Parathyroid adenoma (tissue), 2 donors: Measurements from ENCODE around the gene ERN1.
"Not testable (repeated sequence)": the region's sequence is repeated elsewhere in the genome, so short reads cannot be mapped to it uniquely, and the experiment has no call there.

Experiments used
- H2AFZ ChIP-seq: fragments of 300-600 bp; sonication (generic); one replicate; pipeline ENCODE4 v1.7.0; 2017; ENCODE audit warnings: antibody characterized with exemption, mild to moderate bottlenecking
- H3K27ac ChIP-seq: fragments of 300-600 bp; sonication (generic); one replicate; pipeline ENCODE4 v1.7.0; 2017
- H3K27me3 ChIP-seq: fragments of 300-600 bp; sonication (generic); one replicate; pipeline ENCODE4 v1.7.0; 2017; ENCODE audit warnings: low read length; ENCODE audit not compliant: control insufficient read depth, insufficient read depth
- H3K36me3 ChIP-seq: fragments of 300-600 bp; sonication (generic); one replicate; pipeline ENCODE4 v1.7.0; 2017; ENCODE audit warnings: low read length; ENCODE audit not compliant: control insufficient read depth, insufficient read depth
- H3K4me1 ChIP-seq: fragments of 300-600 bp; sonication (generic); one replicate; pipeline ENCODE4 v1.7.0; 2017; ENCODE audit warnings: control low read depth
- H3K4me2 ChIP-seq: fragments of 300-600 bp; sonication (generic); one replicate; pipeline ENCODE4 v1.7.0; 2017; ENCODE audit warnings: low read length
- H3K4me3 ChIP-seq: fragments of 300-600 bp; sonication (generic); one replicate; pipeline ENCODE4 v1.7.0; 2017; ENCODE audit warnings: low read depth, low read length
- H3K79me2 ChIP-seq: fragments of 300-600 bp; sonication (generic); one replicate; pipeline ENCODE4 v1.7.0; 2017; ENCODE audit warnings: control low read depth
- H3K9ac ChIP-seq: fragments of 300-600 bp; sonication (generic); one replicate; pipeline ENCODE4 v1.7.0; 2017; ENCODE audit warnings: mild to moderate bottlenecking
- H3K9me3 ChIP-seq: fragments of 300-600 bp; sonication (generic); one replicate; pipeline ENCODE4 v1.7.0; 2017; ENCODE audit warnings: low read length; ENCODE audit not compliant: control insufficient read depth
- CTCF ChIP-seq: fragments of 300-600 bp; sonication (generic); IDR thresholded peaks from one replicate; pipeline ENCODE4 v1.7.0; 2017; ENCODE audit warnings: antibody characterized with exemption, mild to moderate bottlenecking
- donor health status: primary hyperparathyroidism.

ERN1 gene

DNA sequence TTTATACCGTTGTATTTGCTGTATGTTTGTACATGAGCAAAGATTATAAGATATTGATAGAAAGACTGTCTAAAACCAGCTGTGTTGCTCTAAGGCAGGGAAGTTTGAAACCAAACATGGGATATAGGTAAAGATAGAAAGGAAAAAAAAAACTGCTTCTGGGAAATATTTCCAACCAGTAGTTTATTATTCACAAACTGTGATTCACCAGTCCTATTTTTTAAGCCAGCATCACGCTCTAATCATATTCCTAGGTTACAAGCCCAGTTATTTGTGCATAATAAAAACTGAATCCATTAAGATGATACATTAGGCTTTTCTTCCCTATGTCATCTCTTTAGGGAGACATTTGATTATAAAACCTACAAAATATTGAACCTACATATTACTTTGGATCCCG lies 4.0 kb downstream of the ERN1 start:
- Histone ChIP-seq H3K4me3 (no peak overlapping the region), H2AFZ (no peak overlapping the region), H3K4me1 (peaks cover 11% of the 10 kb centered on the region)

GRCh38 chr17:64124609-64125008 lies 5.3 kb downstream of the ERN1 start:
- H3K4me3 ChIP-seq = no peak overlapping the region
- no peak overlapping the region for H3K9ac ChIP-seq
- peaks cover 36% of the 10 kb centered on the region for H3K79me2 ChIP-seq
- no peaks in the 10 kb centered on the region for H3K27me3 ChIP-seq
- H3K4me1 ChIP-seq = peaks cover 13% of the 10 kb centered on the region
- TF ChIP-seq CTCF = no peak
- no peaks in the 10 kb centered on the region for H3K36me3 ChIP-seq
- H2AFZ ChIP-seq = no peak overlapping the region
- H3K4me2 ChIP-seq = no peak overlapping the region
- H3K9me3 ChIP-seq = no peaks in the 10 kb centered on the region
- no peak overlapping the region for H3K27ac ChIP-seq

More for the DNA sequence above, 4.0 kb downstream of the ERN1 start:
- Histone ChIP-seq H3K79me2 (peaks cover 31% of the 10 kb centered on the region), H3K9me3 (no peaks in the 10 kb centered on the region), H3K9ac (no peak overlapping the region), H3K36me3 (no peaks in the 10 kb centered on the region), H3K4me2 (no peak overlapping the region), H3K27ac (no peak overlapping the region), H3K27me3 (no peaks in the 10 kb centered on the region)
- TF ChIP-seq CTCF = no peak

DNA sequence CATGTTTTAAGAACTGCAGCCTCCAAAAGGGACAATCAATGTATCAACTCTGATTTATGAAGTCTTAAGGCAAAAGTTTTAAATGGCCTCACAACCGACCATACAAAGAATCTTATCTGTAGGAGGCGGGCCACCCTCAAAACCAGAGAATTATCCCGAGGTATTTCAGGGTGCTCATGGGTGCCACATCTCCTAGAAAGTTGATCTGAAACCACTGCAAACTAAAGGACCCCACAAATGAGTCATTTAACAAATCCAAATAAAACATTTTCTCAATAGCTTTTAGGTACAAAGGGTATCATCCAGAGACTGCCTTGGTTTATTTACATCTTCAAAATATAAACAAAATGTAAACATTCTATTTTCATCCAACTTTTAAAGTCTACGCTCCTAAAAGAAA lies 6.8 kb downstream of the ERN1 start:
- no peak overlapping the region for H2AFZ ChIP-seq
- H3K27me3 ChIP-seq = no peaks in the 10 kb centered on the region
- no peaks in the 10 kb centered on the region for H3K36me3 ChIP-seq
- peaks cover 11% of the 10 kb centered on the region for H3K4me1 ChIP-seq
- no peak overlapping the region for H3K4me2 ChIP-seq
- TF ChIP-seq CTCF = no peak
- no peak overlapping the region for H3K9ac ChIP-seq
- no peaks in the 10 kb centered on the region for H3K9me3 ChIP-seq
- H3K4me3 ChIP-seq = no peak overlapping the region
- peaks cover 38% of the 10 kb centered on the region for H3K79me2 ChIP-seq
- no peak overlapping the region for H3K27ac ChIP-seq

DNA sequence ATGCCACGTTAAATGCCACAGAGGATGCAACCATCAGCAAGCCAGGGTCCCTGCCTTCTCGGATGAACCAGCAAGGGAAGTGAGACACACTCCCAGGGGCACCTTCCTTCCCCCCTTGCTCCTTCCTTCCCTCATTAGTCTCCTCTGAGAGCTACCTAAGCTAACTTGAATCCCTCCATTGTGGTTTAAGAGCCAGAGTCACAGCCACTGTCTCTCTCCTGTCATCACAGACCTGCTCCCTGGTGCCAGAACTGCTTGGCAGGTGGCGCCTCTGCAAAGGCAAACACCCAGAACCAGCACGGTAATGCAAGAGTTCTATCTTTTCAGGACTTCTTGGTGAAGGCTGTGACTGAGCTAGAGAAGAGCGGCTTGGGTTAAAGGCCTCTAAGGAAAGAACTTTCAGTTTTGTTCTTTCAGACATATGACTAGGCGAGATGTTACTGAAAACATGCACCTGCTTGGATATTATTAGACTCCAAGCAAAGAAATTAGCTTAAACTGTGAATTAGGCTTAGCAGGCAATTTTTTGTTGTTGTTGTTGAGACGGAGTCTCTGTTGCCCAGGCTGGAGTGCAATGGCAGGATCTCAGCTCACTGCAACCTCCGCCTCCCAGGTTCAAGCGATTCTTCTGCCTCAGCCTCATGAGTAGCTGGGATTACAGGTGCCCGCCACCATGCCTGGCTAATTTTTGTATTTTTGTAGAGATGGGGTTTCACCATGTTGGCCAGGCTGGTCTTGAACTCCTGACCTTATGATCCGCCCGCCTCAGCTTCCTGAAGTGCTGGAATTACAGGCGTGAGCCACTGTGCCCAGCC lies 8.8 kb downstream of the ERN1 start:
- not testable (repeated sequence) for H3K9ac ChIP-seq, H2AFZ ChIP-seq, H3K27me3 ChIP-seq, H3K9me3 ChIP-seq, H3K27ac ChIP-seq, H3K36me3 ChIP-seq, H3K4me3 ChIP-seq, H3K4me2 ChIP-seq
- H3K79me2 ChIP-seq = peaks cover 41% of the 10 kb centered on the region
- peaks cover 12% of the 10 kb centered on the region for H3K4me1 ChIP-seq

GRCh38 chr17:64120159-64120810 lies 9.7 kb downstream of the ERN1 start:
- H3K4me3 ChIP-seq = no peak overlapping the region
- H3K36me3 ChIP-seq = no peaks in the 10 kb centered on the region
- H3K27ac ChIP-seq = no peak overlapping the region
- peaks cover 42% of the 10 kb centered on the region for H3K79me2 ChIP-seq
- TF ChIP-seq CTCF = no peak
- no peaks in the 10 kb centered on the region for H3K9me3 ChIP-seq
- no peak overlapping the region for H3K9ac ChIP-seq
- no peak overlapping the region for H3K4me2 ChIP-seq
- H3K27me3 ChIP-seq = no peaks in the 10 kb centered on the region
- H2AFZ ChIP-seq = no peak overlapping the region
- peaks cover 19% of the 10 kb centered on the region for H3K4me1 ChIP-seq
